ENCODE data around the gene SLC4A7.
A peak's percentile ranks its signal among the peaks of the same experiment; 100 is the strongest.
"Not testable (repeated sequence)": the region's sequence is repeated elsewhere in the genome, so short reads cannot be mapped to it uniquely, and the experiment has no call there.

SLC4A7 gene

DNA sequence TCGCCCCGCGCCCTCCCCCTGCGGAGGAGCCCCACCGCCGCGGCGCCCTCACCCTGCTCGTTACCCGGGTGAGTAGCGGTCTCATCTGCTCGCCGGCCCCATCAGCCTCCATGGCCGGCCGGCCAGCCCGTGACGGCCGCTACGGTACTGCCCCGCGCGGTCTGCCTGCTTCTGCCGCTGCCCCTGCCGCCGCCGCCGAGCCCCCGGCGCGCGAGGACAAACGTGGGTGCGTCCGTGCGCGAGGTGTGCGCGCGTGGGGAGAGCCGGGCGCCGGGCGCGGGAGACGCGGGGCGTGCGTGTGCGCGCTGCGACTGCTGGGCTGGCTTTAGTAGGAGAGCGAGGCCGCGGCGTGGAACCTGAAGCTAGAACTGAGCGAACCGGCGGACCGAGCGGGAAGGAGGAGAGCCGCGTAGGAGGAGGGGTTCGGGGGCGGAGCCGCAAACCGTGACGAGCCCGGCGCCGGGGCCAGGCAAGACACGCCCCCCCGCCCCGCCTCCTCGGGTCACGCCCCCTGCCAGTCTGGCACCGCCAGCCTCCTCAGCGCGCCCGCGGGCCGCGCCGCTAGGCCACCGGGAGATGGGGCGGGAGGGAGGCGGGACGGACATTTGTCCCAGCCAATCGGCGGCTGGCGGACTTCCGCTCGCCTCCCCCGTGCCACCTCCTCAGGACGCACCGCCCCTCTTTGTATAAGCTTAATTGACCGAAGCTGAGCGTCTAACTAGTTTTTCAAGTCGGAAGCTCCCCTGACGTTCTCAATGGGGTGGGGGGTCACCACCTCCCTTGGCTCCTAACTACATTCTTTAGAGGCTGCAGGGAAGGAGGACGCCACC is at the start of gene SLC4A7:
SLC4A7 (minus strand) TSS at position 370 of the 830 bp plus-strand sequence; CDS start at position 112, 258 bp downstream.
- DNase-seq (ENCODE audit: low spot score): peak; percentile 98

DNA sequence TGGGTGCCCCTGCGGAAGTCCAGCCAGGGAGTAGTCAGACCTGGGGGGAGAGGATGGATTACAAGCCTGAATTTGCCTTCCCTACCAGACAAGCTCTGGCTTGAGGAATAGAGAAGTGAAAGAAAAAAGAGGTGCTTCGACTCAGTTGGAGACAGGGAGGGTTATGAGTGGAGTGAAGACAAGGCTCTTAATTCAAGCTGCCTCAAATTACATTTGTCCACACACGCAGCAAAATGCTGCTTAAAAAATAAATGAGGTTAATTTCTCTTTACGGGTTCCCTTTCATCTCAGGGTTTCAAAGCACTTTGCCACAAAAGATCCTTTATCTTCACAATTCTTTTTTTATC is 49.0 kb upstream of the SLC4A7 start:
- no peak for DNase-seq (ENCODE audit: low spot score)

DNA sequence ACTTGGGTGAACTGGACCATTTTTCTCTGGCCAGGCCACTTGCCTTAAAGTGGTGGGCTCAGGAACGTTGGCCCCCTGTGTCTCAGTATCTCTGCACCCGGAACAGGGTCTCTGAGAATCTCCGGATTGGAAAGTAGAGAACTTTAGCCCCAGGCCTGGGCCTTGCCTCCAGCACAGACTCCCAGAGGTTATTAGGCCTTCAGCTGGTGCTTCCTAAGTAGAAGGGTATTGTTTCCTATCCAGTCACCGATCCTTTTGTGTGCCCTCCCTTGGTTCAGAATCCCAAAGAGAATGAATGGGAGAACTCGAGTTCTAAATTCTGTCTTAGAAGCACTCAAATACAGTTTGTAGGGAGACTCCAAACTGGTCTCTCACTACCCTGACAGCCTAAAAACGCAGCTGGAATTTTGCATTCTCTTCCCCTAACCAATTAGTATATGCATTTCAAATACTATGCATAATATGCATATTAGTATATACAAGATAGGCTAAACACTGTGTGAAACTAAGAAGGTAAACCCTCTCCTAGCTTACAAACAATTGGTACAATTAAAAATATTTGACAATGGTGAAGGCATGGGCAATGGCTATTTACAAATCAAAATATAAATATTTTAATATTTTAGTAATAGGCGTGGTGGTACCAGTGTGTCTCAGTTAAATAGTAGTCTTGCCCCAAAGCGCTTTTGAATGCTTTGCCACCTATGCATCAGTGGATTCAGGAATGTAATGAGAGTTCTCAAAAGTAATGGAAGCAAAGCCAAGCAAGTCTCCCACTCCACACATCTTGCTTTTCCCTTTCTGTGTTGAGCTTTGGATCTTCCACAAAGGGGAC is 48.5 kb upstream of the SLC4A7 start:
- DNase-seq (ENCODE audit: low spot score): no peak

DNA sequence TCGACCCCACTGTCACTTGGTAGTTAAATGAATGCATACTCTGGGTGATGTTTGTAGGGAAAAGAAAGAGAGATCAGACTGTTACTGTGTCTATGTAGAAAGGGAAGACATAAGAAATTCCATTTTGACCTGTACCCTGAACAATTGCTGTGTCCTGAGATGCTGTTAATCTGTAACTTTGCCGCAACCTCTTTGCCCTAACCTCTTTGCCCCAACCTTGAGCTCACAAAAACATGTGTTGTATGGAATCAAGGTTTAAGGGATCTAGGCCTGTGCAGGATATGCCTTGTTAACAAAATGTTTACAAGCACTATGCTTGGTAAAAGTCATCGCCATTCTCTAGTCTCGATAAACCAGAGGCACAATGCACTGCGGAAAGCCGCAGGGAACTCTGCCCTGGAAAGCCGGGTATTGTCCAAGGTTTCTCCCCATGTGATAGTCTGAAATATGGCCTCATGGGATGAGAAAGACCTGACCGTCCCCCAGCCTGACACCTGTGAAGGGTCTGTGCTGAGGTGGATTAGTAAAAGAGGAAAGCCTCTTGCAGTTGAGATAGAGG is 47.1 kb upstream of the SLC4A7 start:
- DNase-seq (ENCODE audit: low spot score): not testable (repeated sequence)

DNA sequence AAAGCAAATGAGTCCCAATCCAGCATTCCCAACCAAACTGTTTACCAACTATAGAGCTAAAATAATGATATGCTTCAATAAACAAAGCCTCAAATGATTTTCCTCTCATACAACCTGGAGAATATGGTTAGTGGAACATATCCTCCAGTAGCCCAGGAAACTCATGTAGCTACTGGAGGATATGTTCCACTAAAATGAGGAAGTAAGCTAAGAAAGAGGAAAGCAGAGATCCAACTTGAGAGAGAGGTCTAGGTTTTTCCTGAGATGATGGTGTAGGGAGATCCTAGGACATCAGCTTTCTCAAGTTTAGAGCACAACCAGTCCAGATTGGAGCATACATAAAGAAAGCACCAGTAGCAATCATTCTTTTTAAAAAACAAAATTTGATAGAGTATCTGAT is 44.6 kb upstream of the SLC4A7 start:
- no peak for DNase-seq (ENCODE audit: low spot score)

DNA sequence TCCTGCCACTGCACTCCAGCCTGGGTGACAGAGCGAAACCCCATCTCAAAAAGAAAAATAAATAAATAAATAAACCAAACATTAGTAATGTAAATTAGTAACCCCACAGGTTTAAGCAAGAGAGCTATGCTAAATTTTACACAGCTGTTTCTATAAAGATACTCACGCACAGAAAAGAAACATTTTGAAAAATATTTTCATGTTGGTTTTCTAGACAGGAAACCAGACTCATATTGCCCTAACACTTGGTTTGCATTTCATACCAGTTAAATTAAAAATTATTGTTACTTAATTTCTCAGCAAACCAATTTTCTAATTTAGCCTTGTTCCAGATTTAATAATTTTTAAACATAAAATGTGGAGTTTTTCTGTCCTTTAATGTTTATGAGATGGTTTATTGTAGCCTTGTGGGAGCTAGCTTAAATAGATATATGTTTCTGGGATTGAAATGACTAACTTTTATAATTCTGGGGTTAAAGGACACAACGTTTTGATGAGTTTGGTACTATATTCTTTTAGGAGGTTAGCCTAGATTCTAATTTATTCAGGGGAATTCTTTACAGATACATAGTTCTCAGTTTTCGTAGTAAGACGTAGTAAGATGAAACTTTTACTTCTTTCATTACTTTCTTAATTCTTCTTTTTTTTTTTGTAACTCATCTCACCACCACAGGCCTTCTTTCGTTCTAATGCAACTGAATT is 42.6 kb upstream of the SLC4A7 start:
- no peak for DNase-seq (ENCODE audit: low spot score)

DNA sequence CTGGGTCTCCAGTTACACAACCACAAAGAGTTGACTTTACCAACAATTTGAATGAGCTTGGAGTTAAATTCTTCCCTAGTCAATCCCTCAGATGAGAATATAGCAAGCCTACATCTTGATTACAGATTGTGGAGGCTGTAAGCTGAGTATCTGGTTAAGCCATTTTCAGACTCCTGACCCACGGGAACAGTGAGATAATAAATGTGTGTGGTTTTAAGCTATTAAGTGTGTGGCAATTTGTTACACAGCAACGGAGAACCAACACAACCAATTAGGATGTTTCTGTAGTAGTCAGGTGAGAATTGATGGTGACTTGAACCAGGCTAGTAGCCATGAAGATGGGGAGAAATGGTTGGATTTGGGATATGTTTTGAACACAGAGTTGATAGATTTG is 37.7 kb upstream of the SLC4A7 start:
- DNase-seq (ENCODE audit: low spot score): no peak

DNA sequence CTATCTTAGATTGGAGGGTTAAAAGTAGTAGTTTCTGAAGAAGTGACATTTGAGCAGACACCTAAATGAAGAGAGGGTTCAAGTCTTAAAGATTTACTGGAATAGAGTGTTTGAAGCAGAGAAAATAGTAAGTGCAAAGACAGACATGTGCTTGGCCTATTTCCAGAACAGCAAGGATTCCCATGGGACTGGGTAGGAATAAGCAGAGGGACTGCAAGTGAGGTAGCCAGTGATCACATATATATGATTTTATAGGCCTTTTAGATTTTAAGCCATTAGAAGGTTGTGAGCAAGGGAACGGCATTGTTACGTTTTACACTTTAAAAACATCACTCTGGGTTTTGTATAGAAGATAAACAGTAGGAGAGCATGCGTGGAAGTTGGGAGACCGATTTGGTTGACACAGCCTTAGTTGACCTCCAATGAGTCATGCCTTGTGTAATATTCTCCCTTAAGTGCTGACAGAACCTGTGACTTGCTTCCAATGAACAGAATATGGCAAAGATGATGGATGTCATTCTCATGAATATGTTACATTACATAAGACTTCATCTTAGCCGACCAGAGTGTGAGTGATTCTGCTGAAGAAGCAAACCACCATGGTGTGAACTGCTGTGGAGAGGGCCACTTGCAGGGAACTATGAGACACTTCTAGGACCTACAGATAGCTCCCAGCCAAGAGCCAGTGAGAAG is 37.1 kb upstream of the SLC4A7 start:
- no peak for DNase-seq (ENCODE audit: low spot score)

DNA sequence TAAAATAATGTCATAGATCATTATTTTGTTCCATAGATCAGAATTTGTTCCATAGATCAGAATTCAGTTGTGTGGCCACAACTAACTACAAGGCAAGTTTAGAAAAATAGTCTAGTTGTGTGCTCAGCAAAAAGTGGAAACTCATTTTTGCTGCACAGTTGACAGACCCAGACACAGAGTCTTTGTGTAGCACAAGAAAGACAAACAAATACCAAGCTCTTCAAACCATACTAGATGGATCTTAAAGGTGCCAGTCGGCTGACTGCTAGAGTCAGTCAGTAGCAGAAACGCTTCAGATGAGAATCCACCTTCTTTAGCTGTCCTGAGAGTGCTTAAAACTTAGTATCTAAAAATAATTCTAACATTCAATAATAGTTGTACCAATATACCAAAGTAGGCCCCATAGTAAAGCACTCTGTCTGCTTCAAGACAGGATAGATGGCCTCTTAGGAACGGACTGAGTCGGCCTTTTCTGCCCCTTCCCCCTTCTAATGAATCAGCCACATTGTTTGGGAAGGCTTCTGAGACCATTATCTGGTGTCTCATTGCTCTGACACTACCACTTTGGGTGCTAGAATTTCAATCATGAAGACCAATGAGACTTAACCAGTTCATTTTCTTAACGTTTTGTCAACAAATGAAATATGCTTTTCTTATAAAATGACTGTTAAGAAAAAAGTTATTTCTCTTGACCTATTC is 27.7 kb upstream of the SLC4A7 start:
- DNase-seq (ENCODE audit: low spot score): no peak

DNA sequence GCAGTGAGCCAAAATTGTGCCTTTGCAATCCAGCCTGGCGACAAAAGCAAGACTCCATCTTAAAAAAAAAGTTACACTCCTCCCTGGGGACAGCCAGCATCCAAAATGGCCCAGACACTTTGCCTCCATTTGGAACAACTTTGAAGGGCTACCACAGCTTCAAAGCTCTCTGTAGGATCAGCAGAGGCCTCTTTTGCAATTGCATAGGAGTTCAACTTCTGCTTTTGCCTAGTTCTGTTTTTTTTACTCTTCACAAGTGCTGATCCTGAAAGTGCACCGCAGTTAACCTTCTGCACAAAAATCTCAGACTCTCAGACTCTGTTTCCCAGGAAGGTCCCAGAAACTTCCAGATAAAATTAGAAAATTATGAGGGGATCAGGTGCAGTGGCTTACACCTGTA is 25.2 kb upstream of the SLC4A7 start:
- no peak for DNase-seq (ENCODE audit: low spot score)

DNA sequence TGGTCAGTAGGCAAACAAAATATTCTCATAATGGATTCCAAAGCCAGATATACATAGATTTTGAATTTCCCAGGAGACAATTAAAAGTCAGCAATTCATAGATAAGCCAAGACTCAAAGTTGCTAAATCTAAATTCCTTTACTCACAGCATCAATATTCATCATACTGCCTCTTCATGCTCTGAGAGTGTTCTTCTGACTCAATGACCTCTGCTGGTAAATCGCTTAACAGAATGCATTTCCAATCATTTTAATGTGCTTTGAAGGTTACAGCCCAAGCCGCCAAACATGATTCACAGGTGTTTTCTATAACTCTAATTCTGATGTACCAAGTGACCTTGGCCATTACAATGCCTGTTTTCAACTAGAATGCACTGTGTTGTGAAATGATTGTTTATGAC is 24.2 kb upstream of the SLC4A7 start:
- DNase-seq (ENCODE audit: low spot score): no peak

DNA sequence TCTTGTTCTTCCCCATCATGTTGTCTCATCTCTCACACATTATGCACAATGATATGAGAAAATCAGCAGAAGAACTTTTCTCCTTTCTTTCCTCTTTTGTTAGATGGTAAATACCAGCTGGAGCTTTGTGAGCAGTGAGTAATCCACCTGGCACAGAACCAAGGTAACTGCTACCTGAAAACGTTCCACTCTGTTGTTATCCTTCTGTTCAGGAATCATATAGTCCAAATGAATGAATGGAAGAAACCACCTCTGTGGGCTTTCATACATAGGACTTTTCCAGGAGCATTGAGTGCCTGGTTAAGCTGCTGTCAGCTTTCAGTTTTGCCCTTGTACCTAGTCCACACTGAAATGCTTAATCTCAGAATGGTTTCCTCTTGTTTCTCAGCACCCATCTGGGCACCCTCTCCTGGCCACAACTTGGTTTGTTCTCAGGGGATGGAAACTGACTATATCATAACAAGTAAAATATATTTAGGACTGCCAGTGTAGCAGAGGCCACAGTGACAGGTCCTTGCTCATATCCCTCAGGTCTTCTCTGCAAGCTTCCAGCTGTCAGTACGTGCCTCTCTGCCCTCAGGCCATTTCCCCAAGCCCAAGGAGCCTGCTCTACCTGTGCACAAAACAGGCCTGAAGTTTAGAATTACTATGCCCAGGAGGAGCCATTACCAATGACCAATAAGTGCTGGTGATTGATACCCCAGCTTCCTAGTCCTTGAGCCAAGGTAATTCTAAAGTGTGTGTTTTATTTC is 23.5 kb upstream of the SLC4A7 start:
- DNase-seq (ENCODE audit: low spot score): no peak

DNA sequence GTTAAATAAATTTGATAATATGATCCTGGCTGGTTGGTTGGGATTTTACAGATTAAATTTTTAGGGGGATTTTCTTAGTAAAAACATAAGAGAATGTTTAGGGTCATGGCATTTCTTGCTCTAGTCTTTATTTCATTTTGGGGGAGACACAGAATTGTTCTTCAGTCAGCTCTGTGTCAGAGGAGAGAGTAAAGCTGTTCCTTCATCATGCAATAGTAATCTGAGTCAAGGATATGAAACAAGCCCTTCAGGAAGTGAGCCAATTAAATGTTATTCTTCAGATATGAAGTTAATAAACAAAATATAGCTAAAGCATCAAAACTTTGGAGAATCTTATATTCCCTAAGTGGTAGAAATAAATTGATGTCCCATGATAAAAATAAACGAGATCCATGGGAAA is 22.9 kb upstream of the SLC4A7 start:
- DNase-seq (ENCODE audit: low spot score): no peak

DNA sequence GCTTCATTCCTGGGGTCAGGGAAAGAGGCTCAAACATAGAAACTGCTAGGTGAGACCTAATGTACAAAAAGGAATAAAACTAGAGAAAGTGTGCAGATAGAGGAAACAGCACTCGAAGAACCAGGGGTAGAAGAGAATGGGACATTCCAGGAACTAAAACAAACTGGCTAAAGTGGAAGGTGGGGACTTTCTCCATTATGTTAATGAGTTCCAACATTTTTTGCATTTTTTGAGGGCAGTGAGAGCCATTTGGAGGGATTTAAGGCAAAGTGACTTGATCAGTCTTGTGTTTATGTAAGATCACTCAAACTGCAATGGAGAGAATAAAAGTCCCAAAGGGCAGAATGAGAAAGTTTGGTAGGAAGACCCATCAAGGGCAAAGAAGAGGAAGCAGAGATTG is 20.6 kb upstream of the SLC4A7 start:
- DNase-seq (ENCODE audit: low spot score): no peak

DNA sequence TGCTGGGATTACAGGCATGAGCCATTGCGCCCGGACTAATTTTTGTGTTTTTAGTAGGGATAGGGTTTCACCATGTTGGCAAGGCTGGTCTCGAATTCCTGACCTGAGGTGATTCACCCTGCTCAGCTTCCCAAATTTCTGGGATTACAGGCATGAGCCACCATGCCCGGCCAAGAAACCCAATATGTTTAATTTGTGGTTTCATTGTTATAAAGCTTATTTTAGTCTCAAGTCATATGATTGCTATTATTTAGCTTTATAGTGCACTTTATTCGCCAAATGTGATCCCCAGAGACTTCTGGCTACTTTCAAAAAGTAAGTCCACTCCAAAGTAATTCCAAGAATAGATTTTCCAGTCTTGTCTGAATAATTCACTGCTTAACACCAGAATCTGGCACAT is 19.3 kb upstream of the SLC4A7 start:
- no peak for DNase-seq (ENCODE audit: low spot score)

DNA sequence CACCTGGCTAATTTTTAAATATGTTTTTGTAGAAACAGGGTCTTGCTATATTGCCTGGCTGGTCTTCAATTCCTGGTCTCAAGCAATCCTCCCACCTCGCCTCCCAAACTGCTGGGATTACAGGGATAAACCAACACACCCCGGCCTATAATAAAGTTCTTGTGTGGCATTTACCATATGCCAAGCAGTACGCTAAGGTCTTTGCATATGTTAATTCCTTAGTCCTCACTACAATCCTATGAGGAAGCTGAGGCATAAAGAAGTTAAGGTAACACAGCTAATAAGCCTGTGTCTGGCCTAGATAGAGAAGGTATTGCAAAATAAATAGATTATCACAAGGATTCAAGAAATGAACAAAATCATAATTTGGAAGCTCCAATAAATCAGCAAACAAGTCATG is 17.6 kb upstream of the SLC4A7 start:
- no peak for DNase-seq (ENCODE audit: low spot score)

DNA sequence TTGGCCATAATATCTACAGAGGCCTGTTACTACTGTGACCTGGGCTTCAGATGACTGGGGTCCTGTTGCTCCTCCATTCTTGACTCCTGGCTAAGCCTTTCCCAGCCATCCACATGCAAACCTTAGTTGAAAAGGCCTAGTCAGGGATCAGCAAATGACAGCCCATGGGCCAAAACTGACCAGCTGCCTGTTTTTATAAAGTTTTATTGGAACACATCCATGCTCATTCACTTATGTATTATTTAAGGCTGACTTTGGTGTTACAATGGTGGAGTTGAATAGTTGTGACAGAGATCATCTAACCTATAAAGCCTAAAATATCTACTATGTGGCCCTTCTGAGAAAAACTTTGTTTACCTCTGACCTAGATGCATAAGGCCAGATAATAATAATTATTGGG is 16.8 kb upstream of the SLC4A7 start:
- DNase-seq (ENCODE audit: low spot score): no peak

DNA sequence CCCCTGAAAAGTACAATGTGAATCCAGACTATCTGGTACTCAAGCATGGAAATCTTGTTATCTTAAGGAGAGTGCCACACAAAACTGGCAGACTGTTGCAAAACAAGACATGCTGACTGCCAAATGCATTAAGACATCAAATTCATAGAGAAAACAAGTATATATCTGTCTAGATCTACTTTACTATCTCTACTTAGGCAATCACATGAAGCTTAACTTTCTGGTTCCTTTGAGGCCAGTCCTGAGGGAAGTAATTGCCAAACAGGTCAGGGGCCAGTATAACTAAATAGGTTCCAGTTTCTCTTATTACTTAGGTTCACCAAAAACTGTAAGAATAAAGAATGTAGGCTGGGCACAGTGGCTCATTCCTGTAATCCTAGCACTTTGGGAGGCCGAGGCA is 15.9 kb upstream of the SLC4A7 start:
- no peak for DNase-seq (ENCODE audit: low spot score)

DNA sequence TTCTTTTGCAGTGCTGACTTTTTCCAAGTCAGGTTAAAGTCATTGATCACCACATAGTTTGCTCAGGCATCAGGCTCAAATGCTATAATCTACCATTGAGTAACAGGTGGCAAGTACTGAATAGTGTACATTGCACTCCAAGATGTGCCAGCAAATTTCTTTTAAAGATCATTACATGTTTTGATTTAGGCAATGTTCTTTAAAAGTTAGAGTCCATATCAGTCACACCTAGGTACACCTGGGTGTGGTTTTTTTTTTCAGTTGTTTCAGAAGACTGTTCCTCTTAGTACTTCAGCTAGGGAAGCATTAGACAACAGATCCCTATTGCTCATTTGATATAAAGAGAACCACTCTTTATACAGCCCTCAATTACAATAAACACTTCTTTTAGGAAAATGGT is 10.6 kb upstream of the SLC4A7 start:
- no peak for DNase-seq (ENCODE audit: low spot score)

DNA sequence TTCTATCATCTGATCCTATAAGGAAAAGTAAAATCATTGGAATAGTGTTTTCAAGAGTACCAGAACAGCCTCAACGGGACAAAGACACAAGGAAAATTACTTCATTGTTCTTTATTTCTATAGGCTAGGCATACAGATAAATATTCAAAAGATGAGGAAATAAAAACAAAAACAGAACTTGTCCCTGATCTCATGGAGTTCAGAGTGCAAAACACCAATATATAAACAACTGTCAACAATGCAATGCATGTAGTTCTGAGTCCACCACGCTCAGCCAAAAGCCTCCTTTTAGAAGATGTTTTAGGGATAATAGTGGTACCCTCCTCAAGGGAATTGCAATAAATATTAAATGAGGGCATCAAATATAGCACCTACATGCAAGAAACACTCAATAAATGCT is 4.6 kb upstream of the SLC4A7 start:
- DNase-seq (ENCODE audit: low spot score): no peak

DNA sequence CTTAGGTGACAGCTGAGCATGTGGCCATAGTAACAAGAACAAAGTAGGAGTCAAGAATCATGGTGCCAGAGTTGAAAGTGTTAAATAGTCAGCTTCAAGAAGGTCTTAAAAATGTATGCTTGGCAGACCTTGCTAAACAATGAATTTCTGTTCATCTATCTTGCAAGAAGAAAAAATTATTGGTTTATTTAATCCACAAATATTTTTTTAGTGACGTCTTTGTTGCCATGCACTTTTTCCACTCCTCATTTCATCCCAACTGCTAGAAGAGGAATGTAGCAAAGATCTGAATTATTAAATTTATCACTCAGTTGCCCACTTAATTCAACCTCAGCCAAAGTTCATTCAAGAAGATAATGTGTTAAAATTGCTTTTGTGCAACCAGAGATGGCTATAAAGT is 3.2 kb upstream of the SLC4A7 start:
- no peak for DNase-seq (ENCODE audit: low spot score)

Data from kidney capillary endothelial cell (primary cell).